GM23338 (cell line): ENCODE data around the gene MID1. TPM values are rescaled to one million over a fixed set of nuclear protein-coding genes. Genes with fewer than 3 reads are reported as not detected.

ENCODE experiments used
- ATAC-seq: fragments of 200-7000 bp; cut with Tn5 transposase; 3 replicates; pipeline ENCODE4 v1.9.1; 2020
- DNase-seq: peaks from one replicate; pipeline ENCODE4 v3.0.0-alpha.2; 2015; ENCODE audit warnings: low spot score
- H2AFZ ChIP-seq: fragments of 200-600 bp; sonication (generic); 2 replicates; pipeline ENCODE4 v1.8.0; 2016; ENCODE audit warnings: antibody characterized with exemption, mild to moderate bottlenecking, moderate library complexity
- H3F3A ChIP-seq: fragments of 200-600 bp; sonication (generic); replicated peaks from 2 replicates; pipeline ENCODE4 v1.8.0; 2017; ENCODE audit warnings: antibody characterized with exemption, mixed run types, low read depth
- H3K27ac ChIP-seq: fragments of 200-600 bp; sonication (generic); 2 replicates; pipeline ENCODE4 v1.6.1; 2016; ENCODE audit warnings: low read depth
- H3K27me3 ChIP-seq: fragments of 200-600 bp; sonication (generic); 2 replicates; pipeline ENCODE4 v1.8.0; 2016; ENCODE audit warnings: mild to moderate bottlenecking, mixed run types, moderate library complexity; ENCODE audit not compliant: insufficient read depth
- H3K36me3 ChIP-seq: fragments of 200-600 bp; sonication (generic); 2 replicates; pipeline ENCODE4 v1.8.0; 2016; ENCODE audit warnings: mild to moderate bottlenecking; ENCODE audit not compliant: insufficient read depth
- H3K4me1 ChIP-seq: fragments of 200-600 bp; sonication (generic); 2 replicates; pipeline ENCODE4 v1.8.0; 2016; ENCODE audit warnings: mild to moderate bottlenecking, moderate library complexity; ENCODE audit not compliant: insufficient read depth
- H3K4me2 ChIP-seq: fragments of 200-600 bp; sonication (generic); 2 replicates; pipeline ENCODE4 v1.7.1; 2017; ENCODE audit warnings: mixed run types
- H3K4me3 ChIP-seq: fragments of 200-600 bp; sonication (generic); 2 replicates; pipeline ENCODE4 v1.6.1; 2016; ENCODE audit warnings: mixed run types
- H3K79me2 ChIP-seq: fragments of 200-600 bp; sonication (generic); replicated peaks from 2 replicates; pipeline ENCODE4 v1.8.0; 2017; ENCODE audit warnings: mild to moderate bottlenecking; ENCODE audit not compliant: insufficient read depth
- H3K9me2 ChIP-seq: fragments of 200-600 bp; sonication (generic); 2 replicates; pipeline ENCODE4 v1.8.0; 2017; ENCODE audit not compliant: insufficient read depth
- H4K20me1 ChIP-seq: fragments of 200-600 bp; sonication (generic); replicated peaks from 2 replicates; pipeline ENCODE4 v1.8.0; 2017; ENCODE audit warnings: mild to moderate bottlenecking; ENCODE audit not compliant: insufficient read depth
- H3K27ac Mint-ChIP-seq: 2 replicates; pipeline ENCODE4 v1.8.0; 2020; ENCODE audit warnings: inconsistent platforms, mild to moderate bottlenecking, moderate library complexity, mixed read lengths
- H3K27me3 Mint-ChIP-seq: 3 replicates; pipeline ENCODE4 v1.8.0; 2022; ENCODE audit warnings: low read depth, mild to moderate bottlenecking, moderate library complexity, mixed read lengths, inconsistent platforms; ENCODE audit not compliant: insufficient read depth, poor library complexity
- H3K36me3 Mint-ChIP-seq: 3 replicates; pipeline ENCODE4 v1.8.0; 2021; ENCODE audit warnings: low read depth, mild to moderate bottlenecking, inconsistent platforms, moderate library complexity, mixed read lengths
- H3K4me1 Mint-ChIP-seq: 3 replicates; pipeline ENCODE4 v1.8.0; 2020; ENCODE audit warnings: mild to moderate bottlenecking, inconsistent platforms, mixed read lengths
- H3K4me3 Mint-ChIP-seq: 3 replicates; pipeline ENCODE4 v1.8.0; 2021; ENCODE audit warnings: moderate library complexity, mild to moderate bottlenecking, inconsistent platforms, mixed read lengths
- H3K9me3 Mint-ChIP-seq: 3 replicates; pipeline ENCODE4 v1.8.0; 2020; ENCODE audit warnings: moderate library complexity, mild to moderate bottlenecking, inconsistent platforms, mixed read lengths
- CREB1 ChIP-seq: fragments of 250-450 bp; sonication (Bioruptor Pico); IDR thresholded peaks from 2 replicates; pipeline ENCODE4 v1.5.0; 2020; ENCODE audit warnings: low read depth, mild to moderate bottlenecking, moderate library complexity
- EZH2 ChIP-seq: fragments of 200-600 bp; sonication (generic); IDR thresholded peaks from one replicate; pipeline ENCODE4 v1.8.0; 2017; ENCODE audit warnings: antibody characterized with exemption, mild to moderate bottlenecking, low read depth; ENCODE audit not compliant: unreplicated experiment
- EZH2phosphoT487 ChIP-seq: fragments of 200-600 bp; sonication (generic); IDR thresholded peaks from one replicate; pipeline ENCODE4 v1.8.1; 2018; ENCODE audit warnings: antibody characterized with exemption; ENCODE audit not compliant: unreplicated experiment
- JUNB ChIP-seq: IDR thresholded peaks from one replicate; pipeline ENCODE4 v1.6.1; 2016; ENCODE audit warnings: antibody characterized with exemption; ENCODE audit not compliant: unreplicated experiment
- NANOG ChIP-seq: IDR thresholded peaks from 2 replicates; pipeline ENCODE4 v1.6.1; 2016; ENCODE audit warnings: antibody characterized with exemption, borderline replicate concordance
- POLR2AphosphoS5 ChIP-seq: IDR thresholded peaks from 2 replicates; pipeline ENCODE4 v1.6.1; 2016; ENCODE audit warnings: antibody characterized with exemption, low read depth
- STAT1 ChIP-seq: IDR thresholded peaks from one replicate; pipeline ENCODE4 v1.6.1; 2016; ENCODE audit warnings: antibody characterized with exemption; ENCODE audit not compliant: unreplicated experiment
- ZNF114 ChIP-seq: fragments of 250-450 bp; sonication (Bioruptor Pico); IDR thresholded peaks from 2 replicates; pipeline ENCODE4 v1.5.0; 2020; ENCODE audit warnings: mild to moderate bottlenecking, moderate library complexity
- ZNF331 ChIP-seq: fragments of 250-450 bp; sonication (Bioruptor Pico); IDR thresholded peaks from 2 replicates; pipeline ENCODE4 v1.5.0; 2020; ENCODE audit warnings: low read depth, mild to moderate bottlenecking, moderate library complexity
- polyA plus RNA-seq: library from polyadenylated mRNA; unstranded; fragments of >200 nt; fragmentation: Nextera tagmentation; extraction: Ambion mirVana; gene quantifications from 2 replicates; pipeline ENCODE4 v1.2.1, GENCODE V29; 2016
- total RNA-seq: library from RNA; depleted of rRNA; stranded (reverse); fragments of >200 nt; shearing (Covaris generic); gene quantifications from 2 replicates; pipeline ENCODE4 v1.2.3, GENCODE V29; 2014
- TF ChIP-seq, protein P1 (sequence below), 2 experiments: fragments of 200-600 bp in 1 of 2; sonication (generic) in 1 of 2; conservative IDR thresholded peaks; 2 replicates each; pipeline versions ENCODE4 v1.5.1 to v1.6.1; 2016 to 2017; ENCODE audit warnings: antibody characterized with exemption in 2 of 2, low read depth in 2 of 2, mild to moderate bottlenecking in 2 of 2, moderate library complexity in 1 of 2
- TF ChIP-seq, protein P2 (sequence below): IDR thresholded peaks from one replicate; pipeline ENCODE4 v1.6.1; 2018; ENCODE audit warnings: antibody characterized with exemption; ENCODE audit not compliant: unreplicated experiment
- TF ChIP-seq, protein P3 (sequence below): IDR thresholded peaks from 2 replicates; pipeline ENCODE4 v1.6.1; 2016; ENCODE audit warnings: antibody characterized with exemption
- TF ChIP-seq, protein P4 (sequence below): fragments of 250-450 bp; sonication (Bioruptor Pico); IDR thresholded peaks from 2 replicates; pipeline ENCODE4 v1.5.0; 2020; ENCODE audit warnings: mild to moderate bottlenecking, moderate library complexity

MID1 gene
- total and polyA plus RNA-seq, 2 experiments from 2014 or later: 27.2 to 39.3 TPM

DNA sequence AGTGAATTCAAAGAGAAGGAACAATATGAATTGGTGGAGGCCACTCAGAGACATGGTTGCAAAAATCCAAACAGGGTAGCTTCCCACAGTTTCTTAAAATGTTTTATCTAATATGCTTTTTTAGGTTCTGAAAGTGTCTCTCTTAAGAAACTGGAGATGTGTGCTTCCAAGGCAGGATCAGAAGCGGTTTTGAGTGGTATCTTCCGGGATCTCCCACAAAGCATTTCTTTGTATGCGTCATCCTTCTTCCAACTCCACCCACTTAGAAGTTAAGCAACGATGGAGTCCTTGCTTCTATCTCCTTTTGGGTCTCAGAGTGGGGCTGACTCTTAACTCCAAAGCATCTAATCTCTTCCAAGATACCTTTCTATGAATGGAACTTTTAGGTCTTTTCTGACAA is 196.7 kb downstream of the MID1 start:
- ATAC-seq (no peak), DNase-seq (no peak)
- Mint-ChIP-seq H3K27ac (no peak overlapping the region), H3K4me3 (no peak overlapping the region), H3K4me1 (peaks cover 6% of the 10 kb centered on the region; the same call in 2 of the 3 replicates), H3K27me3 (no peaks in the 10 kb centered on the region), H3K9me3 (no peaks in the 10 kb centered on the region), H3K36me3 (no peaks in the 10 kb centered on the region)
- Histone ChIP-seq H3K4me3 (no peak overlapping the region), H3K4me1 (no peaks in the 10 kb centered on the region), H3K27ac (no peak overlapping the region), H3K27me3 (no peaks in the 10 kb centered on the region), H3K36me3 (no peaks in the 10 kb centered on the region), H2AFZ (no peak overlapping the region), H3K79me2 (no peaks in the 10 kb centered on the region), H3F3A (no peaks in the 10 kb centered on the region), H3K4me2 (no peak overlapping the region), H3K9me2 (no peaks in the 10 kb centered on the region), H4K20me1 (no peaks in the 10 kb centered on the region)
- TF ChIP-seq POLR2AphosphoS5 (no peak), ZNF114 (no peak), JUNB (no peak), CREB1 (CRISPR knock-in tag) (no peak), EZH2phosphoT487 (no peak), STAT1 (no peak), NANOG (no peak), EZH2 (no peak), ZNF331 (CRISPR knock-in tag) (no peak)
- TF ChIP-seq, protein P1, sequence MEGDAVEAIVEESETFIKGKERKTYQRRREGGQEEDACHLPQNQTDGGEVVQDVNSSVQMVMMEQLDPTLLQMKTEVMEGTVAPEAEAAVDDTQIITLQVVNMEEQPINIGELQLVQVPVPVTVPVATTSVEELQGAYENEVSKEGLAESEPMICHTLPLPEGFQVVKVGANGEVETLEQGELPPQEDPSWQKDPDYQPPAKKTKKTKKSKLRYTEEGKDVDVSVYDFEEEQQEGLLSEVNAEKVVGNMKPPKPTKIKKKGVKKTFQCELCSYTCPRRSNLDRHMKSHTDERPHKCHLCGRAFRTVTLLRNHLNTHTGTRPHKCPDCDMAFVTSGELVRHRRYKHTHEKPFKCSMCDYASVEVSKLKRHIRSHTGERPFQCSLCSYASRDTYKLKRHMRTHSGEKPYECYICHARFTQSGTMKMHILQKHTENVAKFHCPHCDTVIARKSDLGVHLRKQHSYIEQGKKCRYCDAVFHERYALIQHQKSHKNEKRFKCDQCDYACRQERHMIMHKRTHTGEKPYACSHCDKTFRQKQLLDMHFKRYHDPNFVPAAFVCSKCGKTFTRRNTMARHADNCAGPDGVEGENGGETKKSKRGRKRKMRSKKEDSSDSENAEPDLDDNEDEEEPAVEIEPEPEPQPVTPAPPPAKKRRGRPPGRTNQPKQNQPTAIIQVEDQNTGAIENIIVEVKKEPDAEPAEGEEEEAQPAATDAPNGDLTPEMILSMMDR (conservative IDR thresholded peaks at IDR 0.05; ENCODE audit: low read depth in 2 of 2): no peak
- TF ChIP-seq, protein P2, sequence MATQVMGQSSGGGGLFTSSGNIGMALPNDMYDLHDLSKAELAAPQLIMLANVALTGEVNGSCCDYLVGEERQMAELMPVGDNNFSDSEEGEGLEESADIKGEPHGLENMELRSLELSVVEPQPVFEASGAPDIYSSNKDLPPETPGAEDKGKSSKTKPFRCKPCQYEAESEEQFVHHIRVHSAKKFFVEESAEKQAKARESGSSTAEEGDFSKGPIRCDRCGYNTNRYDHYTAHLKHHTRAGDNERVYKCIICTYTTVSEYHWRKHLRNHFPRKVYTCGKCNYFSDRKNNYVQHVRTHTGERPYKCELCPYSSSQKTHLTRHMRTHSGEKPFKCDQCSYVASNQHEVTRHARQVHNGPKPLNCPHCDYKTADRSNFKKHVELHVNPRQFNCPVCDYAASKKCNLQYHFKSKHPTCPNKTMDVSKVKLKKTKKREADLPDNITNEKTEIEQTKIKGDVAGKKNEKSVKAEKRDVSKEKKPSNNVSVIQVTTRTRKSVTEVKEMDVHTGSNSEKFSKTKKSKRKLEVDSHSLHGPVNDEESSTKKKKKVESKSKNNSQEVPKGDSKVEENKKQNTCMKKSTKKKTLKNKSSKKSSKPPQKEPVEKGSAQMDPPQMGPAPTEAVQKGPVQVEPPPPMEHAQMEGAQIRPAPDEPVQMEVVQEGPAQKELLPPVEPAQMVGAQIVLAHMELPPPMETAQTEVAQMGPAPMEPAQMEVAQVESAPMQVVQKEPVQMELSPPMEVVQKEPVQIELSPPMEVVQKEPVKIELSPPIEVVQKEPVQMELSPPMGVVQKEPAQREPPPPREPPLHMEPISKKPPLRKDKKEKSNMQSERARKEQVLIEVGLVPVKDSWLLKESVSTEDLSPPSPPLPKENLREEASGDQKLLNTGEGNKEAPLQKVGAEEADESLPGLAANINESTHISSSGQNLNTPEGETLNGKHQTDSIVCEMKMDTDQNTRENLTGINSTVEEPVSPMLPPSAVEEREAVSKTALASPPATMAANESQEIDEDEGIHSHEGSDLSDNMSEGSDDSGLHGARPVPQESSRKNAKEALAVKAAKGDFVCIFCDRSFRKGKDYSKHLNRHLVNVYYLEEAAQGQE: no peak
- TF ChIP-seq, protein P3, sequence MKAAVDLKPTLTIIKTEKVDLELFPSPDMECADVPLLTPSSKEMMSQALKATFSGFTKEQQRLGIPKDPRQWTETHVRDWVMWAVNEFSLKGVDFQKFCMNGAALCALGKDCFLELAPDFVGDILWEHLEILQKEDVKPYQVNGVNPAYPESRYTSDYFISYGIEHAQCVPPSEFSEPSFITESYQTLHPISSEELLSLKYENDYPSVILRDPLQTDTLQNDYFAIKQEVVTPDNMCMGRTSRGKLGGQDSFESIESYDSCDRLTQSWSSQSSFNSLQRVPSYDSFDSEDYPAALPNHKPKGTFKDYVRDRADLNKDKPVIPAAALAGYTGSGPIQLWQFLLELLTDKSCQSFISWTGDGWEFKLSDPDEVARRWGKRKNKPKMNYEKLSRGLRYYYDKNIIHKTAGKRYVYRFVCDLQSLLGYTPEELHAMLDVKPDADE: no peak
- TF ChIP-seq, protein P4, sequence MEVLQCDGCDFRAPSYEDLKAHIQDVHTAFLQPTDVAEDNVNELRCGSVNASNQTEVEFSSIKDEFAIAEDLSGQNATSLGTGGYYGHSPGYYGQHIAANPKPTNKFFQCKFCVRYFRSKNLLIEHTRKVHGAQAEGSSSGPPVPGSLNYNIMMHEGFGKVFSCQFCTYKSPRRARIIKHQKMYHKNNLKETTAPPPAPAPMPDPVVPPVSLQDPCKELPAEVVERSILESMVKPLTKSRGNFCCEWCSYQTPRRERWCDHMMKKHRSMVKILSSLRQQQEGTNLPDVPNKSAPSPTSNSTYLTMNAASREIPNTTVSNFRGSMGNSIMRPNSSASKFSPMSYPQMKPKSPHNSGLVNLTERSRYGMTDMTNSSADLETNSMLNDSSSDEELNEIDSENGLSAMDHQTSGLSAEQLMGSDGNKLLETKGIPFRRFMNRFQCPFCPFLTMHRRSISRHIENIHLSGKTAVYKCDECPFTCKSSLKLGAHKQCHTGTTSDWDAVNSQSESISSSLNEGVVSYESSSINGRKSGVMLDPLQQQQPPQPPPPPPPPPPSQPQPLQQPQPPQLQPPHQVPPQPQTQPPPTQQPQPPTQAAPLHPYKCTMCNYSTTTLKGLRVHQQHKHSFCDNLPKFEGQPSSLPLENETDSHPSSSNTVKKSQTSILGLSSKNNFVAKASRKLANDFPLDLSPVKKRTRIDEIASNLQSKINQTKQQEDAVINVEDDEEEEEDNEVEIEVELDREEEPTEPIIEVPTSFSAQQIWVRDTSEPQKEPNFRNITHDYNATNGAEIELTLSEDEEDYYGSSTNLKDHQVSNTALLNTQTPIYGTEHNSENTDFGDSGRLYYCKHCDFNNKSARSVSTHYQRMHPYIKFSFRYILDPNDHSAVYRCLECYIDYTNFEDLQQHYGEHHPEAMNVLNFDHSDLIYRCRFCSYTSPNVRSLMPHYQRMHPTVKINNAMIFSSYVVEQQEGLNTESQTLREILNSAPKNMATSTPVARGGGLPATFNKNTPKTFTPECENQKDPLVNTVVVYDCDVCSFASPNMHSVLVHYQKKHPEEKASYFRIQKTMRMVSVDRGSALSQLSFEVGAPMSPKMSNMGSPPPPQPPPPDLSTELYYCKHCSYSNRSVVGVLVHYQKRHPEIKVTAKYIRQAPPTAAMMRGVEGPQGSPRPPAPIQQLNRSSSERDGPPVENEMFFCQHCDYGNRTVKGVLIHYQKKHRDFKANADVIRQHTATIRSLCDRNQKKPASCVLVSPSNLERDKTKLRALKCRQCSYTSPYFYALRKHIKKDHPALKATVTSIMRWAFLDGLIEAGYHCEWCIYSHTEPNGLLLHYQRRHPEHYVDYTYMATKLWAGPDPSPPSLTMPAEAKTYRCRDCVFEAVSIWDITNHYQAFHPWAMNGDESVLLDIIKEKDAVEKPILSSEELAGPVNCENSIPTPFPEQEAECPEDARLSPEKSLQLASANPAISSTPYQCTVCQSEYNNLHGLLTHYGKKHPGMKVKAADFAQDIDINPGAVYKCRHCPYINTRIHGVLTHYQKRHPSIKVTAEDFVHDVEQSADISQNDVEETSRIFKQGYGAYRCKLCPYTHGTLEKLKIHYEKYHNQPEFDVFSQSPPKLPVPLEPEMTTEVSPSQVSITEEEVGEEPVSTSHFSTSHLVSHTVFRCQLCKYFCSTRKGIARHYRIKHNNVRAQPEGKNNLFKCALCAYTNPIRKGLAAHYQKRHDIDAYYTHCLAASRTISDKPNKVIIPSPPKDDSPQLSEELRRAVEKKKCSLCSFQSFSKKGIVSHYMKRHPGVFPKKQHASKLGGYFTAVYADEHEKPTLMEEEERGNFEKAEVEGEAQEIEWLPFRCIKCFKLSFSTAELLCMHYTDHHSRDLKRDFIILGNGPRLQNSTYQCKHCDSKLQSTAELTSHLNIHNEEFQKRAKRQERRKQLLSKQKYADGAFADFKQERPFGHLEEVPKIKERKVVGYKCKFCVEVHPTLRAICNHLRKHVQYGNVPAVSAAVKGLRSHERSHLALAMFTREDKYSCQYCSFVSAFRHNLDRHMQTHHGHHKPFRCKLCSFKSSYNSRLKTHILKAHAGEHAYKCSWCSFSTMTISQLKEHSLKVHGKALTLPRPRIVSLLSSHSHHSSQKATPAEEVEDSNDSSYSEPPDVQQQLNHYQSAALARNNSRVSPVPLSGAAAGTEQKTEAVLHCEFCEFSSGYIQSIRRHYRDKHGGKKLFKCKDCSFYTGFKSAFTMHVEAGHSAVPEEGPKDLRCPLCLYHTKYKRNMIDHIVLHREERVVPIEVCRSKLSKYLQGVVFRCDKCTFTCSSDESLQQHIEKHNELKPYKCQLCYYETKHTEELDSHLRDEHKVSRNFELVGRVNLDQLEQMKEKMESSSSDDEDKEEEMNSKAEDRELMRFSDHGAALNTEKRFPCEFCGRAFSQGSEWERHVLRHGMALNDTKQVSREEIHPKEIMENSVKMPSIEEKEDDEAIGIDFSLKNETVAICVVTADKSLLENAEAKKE (CRISPR knock-in tag): no peak
